GM19395 (cell line): ENCODE results near the gene SMTNL1.

Experiments
- ATAC-seq: cut with Tn5 transposase; IDR thresholded peaks from one replicate; pipeline ENCODE4 v1.9.1; 2021; ENCODE audit warnings: mild to moderate bottlenecking, moderate library complexity; ENCODE audit not compliant: unreplicated experiment

Gene SMTNL1, protein sequence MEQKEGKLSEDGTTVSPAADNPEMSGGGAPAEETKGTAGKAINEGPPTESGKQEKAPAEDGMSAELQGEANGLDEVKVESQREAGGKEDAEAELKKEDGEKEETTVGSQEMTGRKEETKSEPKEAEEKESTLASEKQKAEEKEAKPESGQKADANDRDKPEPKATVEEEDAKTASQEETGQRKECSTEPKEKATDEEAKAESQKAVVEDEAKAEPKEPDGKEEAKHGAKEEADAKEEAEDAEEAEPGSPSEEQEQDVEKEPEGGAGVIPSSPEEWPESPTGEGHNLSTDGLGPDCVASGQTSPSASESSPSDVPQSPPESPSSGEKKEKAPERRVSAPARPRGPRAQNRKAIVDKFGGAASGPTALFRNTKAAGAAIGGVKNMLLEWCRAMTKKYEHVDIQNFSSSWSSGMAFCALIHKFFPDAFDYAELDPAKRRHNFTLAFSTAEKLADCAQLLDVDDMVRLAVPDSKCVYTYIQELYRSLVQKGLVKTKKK

GRCh38 chr11:57536947-57537619, at the start of gene SMTNL1:
Gene SMTNL1, plus strand, starts transcription at chr11:57537595. Its CDS starts 5,048 bp downstream, at chr11:57542643.
- no peak for ATAC-seq

- ATAC-seq: no peak
Measured at GRCh38 chr11:57487920-57488659, 49.3 kb upstream of the SMTNL1 start.

GRCh38 chr11:57490456-57491248, 46.7 kb upstream of the SMTNL1 start:
- no peak for ATAC-seq

DNA sequence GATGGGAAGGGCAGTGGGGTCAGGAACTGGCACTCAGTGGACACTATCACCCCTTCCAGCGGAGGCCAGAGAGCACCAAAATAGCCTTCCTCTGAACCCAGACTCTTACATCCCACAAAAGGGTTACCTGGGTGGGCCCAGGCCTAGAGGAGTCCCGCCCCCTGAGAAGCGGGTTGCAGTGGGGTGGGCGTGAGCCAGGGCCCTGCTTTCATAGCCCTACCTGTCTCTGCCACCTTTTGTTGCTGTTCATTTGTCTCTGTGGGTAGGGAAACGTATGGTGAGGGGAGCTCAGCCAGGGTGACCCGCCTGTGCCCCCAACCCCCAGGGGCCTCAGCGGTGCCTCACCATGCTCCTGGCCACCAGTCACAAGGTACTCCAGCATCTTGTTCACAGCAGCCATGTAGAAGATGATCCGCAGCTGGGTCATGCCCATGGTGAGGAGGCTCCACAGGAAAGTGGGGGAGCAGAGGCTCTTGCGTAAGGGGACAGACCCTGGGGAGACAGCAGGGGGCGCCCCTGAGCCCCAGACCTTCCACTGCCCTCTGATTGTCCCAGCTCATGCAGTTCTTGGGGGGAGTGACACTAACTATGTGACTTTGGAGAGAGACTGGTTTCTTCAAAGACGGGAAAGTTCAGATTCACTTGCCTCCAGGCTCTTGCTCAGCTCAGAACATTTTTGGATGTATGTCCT, 45.9 kb upstream of the SMTNL1 start:
- no peak for ATAC-seq

DNA sequence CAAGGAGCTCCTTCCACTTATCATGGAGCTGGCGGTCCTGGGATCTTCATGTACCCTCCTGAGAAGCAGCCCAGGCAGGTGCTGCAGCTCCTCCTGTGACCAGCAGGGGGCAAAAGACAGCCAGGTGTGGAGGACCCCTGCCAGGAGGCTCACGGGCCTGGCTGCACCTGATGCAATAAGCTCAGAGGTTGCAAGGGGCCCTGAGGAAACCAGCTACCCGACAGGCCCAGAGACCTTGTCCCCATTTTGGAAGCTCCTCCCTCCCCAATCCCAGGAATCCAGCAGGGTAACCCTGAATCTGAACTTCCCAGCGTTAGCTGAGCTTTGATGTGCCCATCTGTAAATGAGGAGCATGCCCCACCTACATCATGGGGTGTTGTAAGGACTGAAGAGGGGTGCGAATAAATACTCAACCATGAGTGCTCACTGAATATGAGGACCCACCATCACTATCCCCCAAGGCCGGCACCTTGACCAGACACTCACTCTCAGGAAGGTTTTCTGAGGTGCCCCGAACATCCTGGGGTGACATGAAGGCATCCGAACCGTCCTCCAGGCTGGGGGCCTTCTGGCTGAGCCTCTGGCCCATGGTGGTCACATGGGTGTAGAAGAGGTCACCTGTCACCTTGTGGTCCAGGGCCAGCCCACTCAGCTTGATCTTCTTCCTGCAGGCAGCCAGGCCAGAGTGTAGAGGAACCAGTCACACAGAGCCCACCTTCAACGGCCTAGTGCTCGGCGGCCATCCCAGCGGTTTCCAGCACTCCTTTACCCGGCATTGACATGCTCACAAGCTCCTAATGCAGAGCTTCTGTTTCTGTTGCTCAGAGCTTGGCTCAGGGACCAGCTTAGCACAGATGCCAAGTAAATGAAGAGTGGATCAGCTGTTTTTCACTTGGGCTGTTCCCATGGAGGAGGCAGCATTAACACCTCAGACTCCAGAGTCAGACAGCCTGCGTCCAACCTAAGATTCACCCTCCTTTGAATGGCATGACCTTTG, 43.6 kb upstream of the SMTNL1 start:
- peak; percentile 86 for ATAC-seq

- no peak for ATAC-seq
Measured at GRCh38 chr11:57496109-57496820, 41.1 kb upstream of the SMTNL1 start.

GRCh38 chr11:57497303-57498247, 39.8 kb upstream of the SMTNL1 start:
- ATAC-seq: no peak

DNA sequence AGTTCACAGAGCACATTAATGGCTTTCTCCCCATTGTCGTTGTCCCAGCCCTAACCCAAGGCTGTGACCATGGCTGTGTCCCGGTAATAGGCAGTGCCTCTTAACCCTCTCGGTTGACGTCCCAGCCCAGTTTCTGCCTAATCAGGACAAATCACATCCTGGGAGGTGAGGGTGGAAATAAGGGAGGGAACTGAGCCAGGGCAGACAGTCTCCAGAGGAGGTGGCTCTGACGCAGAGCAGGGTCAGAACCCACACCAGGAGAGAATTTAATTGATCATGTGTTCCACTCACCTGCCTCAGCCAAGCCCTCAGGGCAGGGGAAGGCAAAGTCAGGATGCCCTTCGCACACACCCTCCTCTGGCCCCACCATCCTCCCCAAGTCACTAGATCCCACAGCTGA, 38.9 kb upstream of the SMTNL1 start:
- no peak for ATAC-seq

GRCh38 chr11:57499413-57499982, 37.9 kb upstream of the SMTNL1 start:
- ATAC-seq: peak; percentile 100

- ATAC-seq: peak; percentile 13
Measured at GRCh38 chr11:57499983-57500461, 37.4 kb upstream of the SMTNL1 start.

GRCh38 chr11:57500515-57500914, 36.9 kb upstream of the SMTNL1 start:
- ATAC-seq: no peak

- ATAC-seq: no peak
Measured at GRCh38 chr11:57500926-57501325, 36.5 kb upstream of the SMTNL1 start.

- no peak for ATAC-seq
Measured at GRCh38 chr11:57501953-57502352, 35.4 kb upstream of the SMTNL1 start.

GRCh38 chr11:57502376-57502775, 35.0 kb upstream of the SMTNL1 start:
- no peak for ATAC-seq

GRCh38 chr11:57502870-57503269, 34.5 kb upstream of the SMTNL1 start:
- ATAC-seq: no peak

DNA sequence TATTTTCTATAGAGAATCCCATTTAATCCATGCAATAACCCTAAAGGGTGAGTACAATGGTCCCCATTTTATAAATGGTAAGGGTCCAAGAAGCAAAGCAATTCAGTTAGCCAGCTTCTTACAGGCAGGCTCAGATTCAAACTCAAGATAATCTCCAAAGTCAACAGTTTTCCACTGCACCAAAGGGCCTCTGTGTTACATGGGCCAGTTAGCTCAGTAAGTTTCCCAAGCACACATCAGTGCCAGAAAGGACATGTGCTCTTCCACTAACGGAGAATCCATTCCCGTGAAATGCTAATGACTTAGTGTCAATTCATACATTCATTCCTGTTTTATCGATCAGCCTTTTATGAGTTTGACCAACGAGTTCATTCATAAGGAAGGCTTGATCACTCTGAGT, 32.9 kb upstream of the SMTNL1 start:
- ATAC-seq: no peak

GRCh38 chr11:57506522-57506921, 30.9 kb upstream of the SMTNL1 start:
- ATAC-seq: no peak
